H1 (cell line): ENCODE data around the gene SGMS1.

Source experiments
- CEBPB ChIP-seq: IDR thresholded peaks from 2 replicates; pipeline ENCODE4 v1.6.1; 2012; ENCODE audit warnings: low read depth, low read length
- CHD2 ChIP-seq: IDR thresholded peaks from 2 replicates; pipeline ENCODE4 v1.6.1; 2012; ENCODE audit warnings: low read length, improper control_type of control experiment
- CHD7 ChIP-seq: fragments of 300-600 bp; sonication (generic); IDR thresholded peaks from 2 replicates; pipeline ENCODE4 v1.7.1; 2012; ENCODE audit warnings: low read length, moderate library complexity, mild to moderate bottlenecking, inconsistent platforms; ENCODE audit not compliant: insufficient replicate concordance
- CTCF ChIP-seq, 3 experiments: IDR thresholded peaks; 1 replicate in 2 of 3; 2 replicates in 1 of 3; pipeline versions ENCODE4 v1.5.1 to v1.6.1; 2011; ENCODE audit warnings: low read length in 3 of 3, mild to moderate bottlenecking in 3 of 3, inconsistent platforms in 2 of 3, low read depth in 1 of 3, moderate library complexity in 1 of 3; ENCODE audit not compliant: insufficient read depth in 1 of 3; ENCODE audit errors: control extremely low read depth in 1 of 3
- EZH2 ChIP-seq: fragments of 200-600 bp; sonication (generic); IDR thresholded peaks from 2 replicates; pipeline ENCODE4 v1.7.1; 2012; ENCODE audit warnings: low read depth, mild to moderate bottlenecking, moderate library complexity, low read length, inconsistent platforms; ENCODE audit not compliant: severe bottlenecking
- KDM1A ChIP-seq: fragments of 200-600, 300-600 bp; sonication (generic); IDR thresholded peaks from 2 replicates; pipeline ENCODE4 v1.7.1; 2016; ENCODE audit warnings: mild to moderate bottlenecking, low read length, borderline replicate concordance
- POLR2A ChIP-seq, 2 experiments: IDR thresholded peaks; 1 replicate in 1 of 2; 2 replicates in 1 of 2; pipeline ENCODE4 v1.6.1; 2011; ENCODE audit warnings: low read depth in 2 of 2, low read length in 2 of 2, mild to moderate bottlenecking in 2 of 2; ENCODE audit errors: control extremely low read depth in 1 of 2
- POLR2AphosphoS5 ChIP-seq: IDR thresholded peaks from 2 replicates; pipeline ENCODE4 v1.6.1; 2011; ENCODE audit warnings: low read depth, low read length
- SAP30 ChIP-seq: fragments of 300-600 bp; sonication (generic); IDR thresholded peaks from 2 replicates; pipeline ENCODE4 v1.7.1; 2012; ENCODE audit warnings: low read length, moderate library complexity, mild to moderate bottlenecking, inconsistent platforms; ENCODE audit not compliant: insufficient read depth, insufficient replicate concordance
- SP1 ChIP-seq: IDR thresholded peaks from 2 replicates; pipeline ENCODE4 v1.6.1; 2011; ENCODE audit warnings: low read depth, low read length
- TAF1 ChIP-seq: IDR thresholded peaks from 2 replicates; pipeline ENCODE4 v1.6.1; 2011; ENCODE audit warnings: mild to moderate bottlenecking, low read depth, low read length
- TCF12 ChIP-seq: IDR thresholded peaks from 2 replicates; pipeline ENCODE4 v1.6.1; 2011; ENCODE audit warnings: low read depth, mild to moderate bottlenecking, low read length
- YY1 ChIP-seq: IDR thresholded peaks from 2 replicates; pipeline ENCODE4 v1.6.1; 2011; ENCODE audit warnings: low read depth, mild to moderate bottlenecking, low read length

GRCh38 chr10:50541317-50541716 is 82.4 kb downstream of the SGMS1 start:
- TF ChIP-seq CTCF (IDR thresholded peaks at IDR 0.05; ENCODE audit: control extremely low read depth in 1 of 3, insufficient read depth in 1 of 3, low read depth in 1 of 3, low read length in 3 of 3) (no peak), SP1 (no peak), TAF1 (no peak), POLR2A (IDR thresholded peaks at IDR 0.05; ENCODE audit: control extremely low read depth in 1 of 2, low read depth in 2 of 2, low read length in 2 of 2) (no peak), CHD7 (no peak), YY1 (no peak), TCF12 (no peak), CHD2 (no peak), KDM1A (no peak), POLR2AphosphoS5 (no peak), CEBPB (no peak), EZH2 (no peak), SAP30 (no peak)
